Vagina (tissue), 2 donors: Measurements from ENCODE around the gene KIF2C.

Source experiments
- POLR2A ChIP-seq, 2 donors: fragments of 450-650 bp; IDR thresholded peaks; one replicate each; pipeline ENCODE4 v1.6.1; 2017; ENCODE audit warnings: antibody characterized with exemption in 2 of 2, mild to moderate bottlenecking in 2 of 2, moderate library complexity in 2 of 2
- TF ChIP-seq, protein P1 (sequence below), 3 experiments: fragments of 450-650 bp in 2 of 3; fragments of 200-600 bp in 1 of 3; sonication (generic) in 1 of 3; IDR thresholded peaks; one replicate each; pipeline ENCODE4 v1.5.1; 2017 to 2019; ENCODE audit warnings: antibody characterized with exemption in 3 of 3, mild to moderate bottlenecking in 2 of 3, moderate library complexity in 2 of 3

DNA sequence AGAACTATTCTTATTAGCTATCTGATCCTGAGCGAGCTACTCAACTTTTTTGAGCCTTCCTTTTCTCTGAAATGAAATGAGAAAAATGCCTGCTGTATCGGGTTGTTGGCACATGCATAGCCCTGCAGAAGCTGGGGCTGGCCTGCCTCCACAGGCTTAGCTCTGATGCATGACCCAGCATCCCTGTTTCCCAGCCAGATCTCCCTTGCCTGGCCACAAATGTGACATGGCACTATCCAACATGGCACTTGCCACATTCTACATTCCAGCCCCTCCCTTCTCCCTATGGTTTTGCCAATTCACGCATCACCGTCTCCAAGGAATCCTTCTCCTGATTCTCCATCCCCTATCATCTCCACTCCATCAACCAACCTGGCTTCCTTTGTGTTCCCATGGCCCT lies 22.5 kb upstream of the KIF2C start:
- no peak for TF ChIP-seq POLR2A (IDR thresholded peaks at IDR 0.05)
- TF ChIP-seq, protein P1, sequence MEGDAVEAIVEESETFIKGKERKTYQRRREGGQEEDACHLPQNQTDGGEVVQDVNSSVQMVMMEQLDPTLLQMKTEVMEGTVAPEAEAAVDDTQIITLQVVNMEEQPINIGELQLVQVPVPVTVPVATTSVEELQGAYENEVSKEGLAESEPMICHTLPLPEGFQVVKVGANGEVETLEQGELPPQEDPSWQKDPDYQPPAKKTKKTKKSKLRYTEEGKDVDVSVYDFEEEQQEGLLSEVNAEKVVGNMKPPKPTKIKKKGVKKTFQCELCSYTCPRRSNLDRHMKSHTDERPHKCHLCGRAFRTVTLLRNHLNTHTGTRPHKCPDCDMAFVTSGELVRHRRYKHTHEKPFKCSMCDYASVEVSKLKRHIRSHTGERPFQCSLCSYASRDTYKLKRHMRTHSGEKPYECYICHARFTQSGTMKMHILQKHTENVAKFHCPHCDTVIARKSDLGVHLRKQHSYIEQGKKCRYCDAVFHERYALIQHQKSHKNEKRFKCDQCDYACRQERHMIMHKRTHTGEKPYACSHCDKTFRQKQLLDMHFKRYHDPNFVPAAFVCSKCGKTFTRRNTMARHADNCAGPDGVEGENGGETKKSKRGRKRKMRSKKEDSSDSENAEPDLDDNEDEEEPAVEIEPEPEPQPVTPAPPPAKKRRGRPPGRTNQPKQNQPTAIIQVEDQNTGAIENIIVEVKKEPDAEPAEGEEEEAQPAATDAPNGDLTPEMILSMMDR (IDR thresholded peaks at IDR 0.05), result no peak
